Thymus (tissue), 11 donors: ENCODE measurements around the gene EOLA2. TPM values are rescaled to one million over a fixed set of nuclear protein-coding genes. Genes with fewer than 3 reads are reported as not detected.
"Not testable (repeated sequence)": the region's sequence is repeated elsewhere in the genome, so short reads cannot be mapped to it uniquely, and the experiment has no call there.

ENCODE experiments used
- DNase-seq, 9 donors: peaks; one replicate each; pipeline ENCODE4 v3.0.0-alpha.2; 2013; ENCODE audit warnings: low spot score in 9 of 9, low read depth in 6 of 9, missing footprints in 1 of 9
- H3K27ac ChIP-seq, 2 donors: one replicate each; pipeline ENCODE4 v1.5.1; 2013; ENCODE audit warnings: control low read depth in 1 of 2, low read depth in 1 of 2, low read length in 1 of 2, mild to moderate bottlenecking in 1 of 2, moderate library complexity in 1 of 2
- H3K27me3 ChIP-seq, 2 donors: one replicate each; pipeline ENCODE4 v1.5.1; 2013; ENCODE audit warnings: low read length in 1 of 2; ENCODE audit not compliant: control insufficient read depth in 2 of 2, insufficient read depth in 1 of 2
- H3K36me3 ChIP-seq, 2 donors: one replicate each; pipeline ENCODE4 v1.5.1; 2013; ENCODE audit warnings: low read length in 1 of 2, mild to moderate bottlenecking in 1 of 2, moderate library complexity in 1 of 2; ENCODE audit not compliant: control insufficient read depth in 2 of 2, insufficient read depth in 2 of 2
- H3K4me1 ChIP-seq, 2 donors: one replicate each; pipeline ENCODE4 v1.5.1; 2013; ENCODE audit warnings: low read length in 2 of 2; ENCODE audit not compliant: control insufficient read depth in 2 of 2, insufficient read depth in 2 of 2
- H3K4me3 ChIP-seq, 2 donors: one replicate each; pipeline ENCODE4 v1.5.1; 2013; ENCODE audit warnings: low read length in 2 of 2, control low read depth in 1 of 2, mild to moderate bottlenecking in 1 of 2
- H3K9me3 ChIP-seq, 2 donors: one replicate each; pipeline ENCODE4 v1.5.1; 2013; ENCODE audit warnings: low read length in 1 of 2, mild to moderate bottlenecking in 1 of 2; ENCODE audit not compliant: control insufficient read depth in 2 of 2, insufficient read depth in 1 of 2
- WGBS: extraction: QIAGEN DNeasy Blood & Tissue Kit; methylation state at CpG from one replicate; pipeline ENCODE4 v1.1.7; 2013; 5-methylcytosine and 5-hydroxymethylcytosine counted together
- polyA plus RNA-seq: library from polyadenylated mRNA; stranded (reverse); fragments of 200-250 nt; gene quantifications from one replicate; pipeline ENCODE4 v1.2.3, GENCODE V29; 2013
- total RNA-seq: library from RNA; stranded (reverse); fragments of 120-200 nt; gene quantifications from one replicate; pipeline ENCODE4 v1.2.4, GENCODE V29; 2013
- donor health status: healthy.

Gene EOLA2
- total and polyA plus RNA-seq, 2 donors, result 20.4 to 57.3 TPM

DNA sequence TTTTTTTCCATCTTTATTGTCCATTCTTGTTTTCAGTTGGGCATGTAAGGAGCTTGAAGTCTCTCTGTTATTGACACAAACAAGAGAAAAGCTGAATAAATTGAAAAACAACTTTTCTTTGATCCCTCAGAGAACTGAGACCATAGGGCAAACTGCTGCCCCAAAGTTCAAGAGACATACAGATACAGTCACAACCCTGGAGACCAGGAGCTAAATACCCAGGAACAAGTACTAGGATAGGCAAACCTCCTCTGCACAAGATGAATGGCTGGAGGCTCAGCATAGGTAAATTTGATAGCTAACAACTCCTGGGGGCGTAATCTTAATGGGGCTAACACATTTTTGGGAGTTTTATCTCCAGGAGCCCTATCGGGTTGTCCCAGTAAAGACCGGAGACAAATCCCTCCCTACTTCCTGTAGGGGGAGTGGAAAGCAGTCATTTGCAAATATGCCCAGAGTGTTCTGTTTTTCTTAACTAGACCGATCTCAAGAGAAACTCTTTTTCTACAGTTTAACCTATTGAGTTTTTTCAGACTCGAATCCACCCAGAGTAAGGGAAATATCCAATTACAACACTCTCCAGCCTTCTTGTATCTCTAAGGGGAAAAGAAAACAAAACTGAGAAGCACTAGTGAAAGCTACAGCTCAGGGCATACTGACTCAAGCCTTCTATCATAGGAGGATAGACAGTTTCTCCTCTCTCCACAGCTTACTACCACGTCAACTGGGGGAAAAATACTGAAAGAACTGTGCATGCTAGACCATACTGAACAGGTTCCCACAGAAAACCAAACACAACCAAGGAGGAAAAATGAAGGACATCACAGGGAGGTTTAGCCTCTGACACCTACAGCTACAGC is 34.2 kb downstream of the EOLA2 start:
- Histone ChIP-seq H3K4me3 (peak overlapping the region in 1 of 2 donors; percentile 10), H3K36me3 (no peaks in the 10 kb centered on the region), H3K4me1 (peaks cover 0 to 3% of the 10 kb centered on the region in 2 donors), H3K9me3 (no peaks in the 10 kb centered on the region), H3K27me3 (no peaks in the 10 kb centered on the region), H3K27ac (no peak overlapping the region)
- DNase-seq, result peak in 1 of 9 donors; percentile 23
- 22% methylated on average over 6 of the region's 6 CpGs for WGBS

DNA sequence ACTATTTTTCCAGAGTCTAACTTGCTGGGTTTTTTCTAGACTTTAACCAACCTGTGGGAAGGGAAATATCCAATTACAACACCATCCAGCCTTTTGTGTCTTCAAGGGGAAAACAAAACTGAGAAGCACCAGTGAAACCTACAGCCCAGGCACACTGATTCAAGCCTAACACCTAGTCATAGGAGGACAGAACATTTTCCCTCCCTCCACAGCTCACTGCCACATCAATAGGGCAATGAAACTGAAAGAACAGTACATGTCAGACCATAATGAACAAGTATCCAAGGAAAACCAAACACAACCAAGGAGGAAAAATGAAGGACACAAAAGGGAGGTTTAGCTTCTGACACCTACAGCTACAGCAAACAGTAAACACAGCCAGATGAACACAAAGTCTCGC is 39.7 kb downstream of the EOLA2 start:
- Histone ChIP-seq H3K27me3 (no peaks in the 10 kb centered on the region), H3K4me3 (no peak overlapping the region), H3K36me3 (no peaks in the 10 kb centered on the region), H3K4me1 (no peaks in the 10 kb centered on the region), H3K27ac (no peak overlapping the region), H3K9me3 (no peaks in the 10 kb centered on the region)
- DNase-seq, result no peak
- 97% methylated on average over 1 of the region's 1 CpG for WGBS

DNA sequence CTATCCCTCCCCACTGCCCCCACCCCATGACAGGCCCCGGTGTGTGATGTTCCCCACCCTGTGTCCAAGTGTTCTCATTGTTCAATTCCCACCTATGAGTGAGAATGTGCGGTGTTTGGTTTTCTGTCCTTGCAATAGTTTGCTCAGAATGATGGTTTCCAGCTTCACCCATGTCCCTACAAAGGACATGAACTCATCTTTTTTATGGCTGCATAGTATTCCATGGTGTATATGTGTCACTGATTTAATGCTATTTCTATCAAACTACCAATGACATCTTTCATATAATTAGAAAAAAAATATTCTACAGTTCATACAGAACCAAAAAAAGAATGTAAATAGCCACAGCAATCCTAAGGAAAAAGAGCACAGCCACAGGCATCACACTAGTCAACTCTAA is 47.5 kb downstream of the EOLA2 start:
- H3K27ac ChIP-seq, H3K9me3 ChIP-seq, H3K27me3 ChIP-seq, DNase-seq, H3K4me1 ChIP-seq, H3K4me3 ChIP-seq, H3K36me3 ChIP-seq: not testable (repeated sequence)
- 88% methylated on average over 2 of the region's 2 CpGs for WGBS

Other genes starting within 250 kb of the EOLA2 start
- 0.05 TPM for gene MAGEA11, start 226.4 kb downstream of the EOLA2 start, total RNA-seq
- 0.50 TPM for gene MAGEA11, start 226.4 kb downstream of the EOLA2 start, polyA plus RNA-seq
- gene HSFX1, start 164.4 kb downstream of the EOLA2 start, total RNA-seq, result 0.24 TPM
- gene HSFX1, start 164.4 kb downstream of the EOLA2 start, polyA plus RNA-seq, result 0.25 TPM
- gene MAGEA9, start 156.6 kb downstream of the EOLA2 start, total RNA-seq, result not detected
- 0.02 TPM for gene MAGEA9, start 156.6 kb downstream of the EOLA2 start, polyA plus RNA-seq
- gene MAGEA8, start 57.3 kb downstream of the EOLA2 start, total RNA-seq, result not detected
- gene MAGEA8, start 57.3 kb downstream of the EOLA2 start, polyA plus RNA-seq, result 0.07 TPM
- 0.28 TPM for gene HSFX4, start 8.9 kb downstream of the EOLA2 start, total RNA-seq
- gene HSFX4, start 8.9 kb downstream of the EOLA2 start, polyA plus RNA-seq, result 1.5 TPM